NCI-H1436 treated with DMSO at 0.1 percent for 48 hours (cell line): ENCODE data around the gene PACSIN2.
"Not testable (repeated sequence)": the region's sequence is repeated elsewhere in the genome, so short reads cannot be mapped to it uniquely, and the experiment has no call there.

ENCODE experiments used
- DNase-seq: peaks from one replicate; lab custom pipeline; 2025; lab: John Stamatoyannopoulos, UW

The PACSIN2 gene

GRCh38 chr22:42945736-42946135, 69.2 kb downstream of the PACSIN2 start:
- DNase-seq: no peak

DNA sequence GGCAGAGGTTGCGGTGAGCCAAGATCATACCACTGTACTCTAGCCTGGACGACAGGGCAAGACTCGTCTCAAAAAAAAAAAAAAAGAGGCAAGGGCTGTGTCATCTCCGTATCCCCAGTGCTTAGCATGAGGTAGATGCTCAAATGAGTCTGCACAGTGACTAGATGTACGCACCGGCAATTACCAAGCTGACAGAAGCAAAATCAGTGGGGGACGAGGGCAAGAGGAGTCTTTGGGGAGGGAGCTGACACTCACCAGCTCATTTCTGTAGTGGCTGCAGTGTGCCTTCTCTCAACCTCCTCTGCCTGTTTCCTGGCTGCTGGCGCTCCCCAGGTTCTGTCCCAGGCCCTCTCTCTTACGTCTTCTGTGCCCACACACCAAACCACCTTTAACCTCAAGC, 69.9 kb downstream of the PACSIN2 start:
- DNase-seq: no peak

DNA sequence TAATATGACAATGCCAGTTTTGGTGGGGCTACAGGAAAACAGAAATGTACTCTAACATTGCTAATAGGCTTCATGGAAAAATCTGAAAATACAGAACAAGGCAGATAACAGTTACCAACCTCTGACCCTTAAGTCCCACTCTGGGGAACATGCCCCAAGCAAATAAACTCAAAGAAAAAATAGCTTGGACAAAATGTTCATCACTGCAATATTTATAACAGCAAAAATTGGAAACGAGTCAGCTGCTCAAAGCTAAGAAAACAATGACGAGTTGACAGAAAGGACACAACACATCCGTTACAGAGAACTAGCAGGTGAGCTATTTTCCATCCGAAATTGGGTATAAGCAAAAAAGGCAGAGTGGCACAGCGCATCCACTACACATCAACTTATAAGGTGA, 70.5 kb downstream of the PACSIN2 start:
- DNase-seq: no peak

- DNase-seq: no peak
These were observed 71.0 kb downstream of the PACSIN2 start for GRCh38 chr22:42943981-42944380.

DNA sequence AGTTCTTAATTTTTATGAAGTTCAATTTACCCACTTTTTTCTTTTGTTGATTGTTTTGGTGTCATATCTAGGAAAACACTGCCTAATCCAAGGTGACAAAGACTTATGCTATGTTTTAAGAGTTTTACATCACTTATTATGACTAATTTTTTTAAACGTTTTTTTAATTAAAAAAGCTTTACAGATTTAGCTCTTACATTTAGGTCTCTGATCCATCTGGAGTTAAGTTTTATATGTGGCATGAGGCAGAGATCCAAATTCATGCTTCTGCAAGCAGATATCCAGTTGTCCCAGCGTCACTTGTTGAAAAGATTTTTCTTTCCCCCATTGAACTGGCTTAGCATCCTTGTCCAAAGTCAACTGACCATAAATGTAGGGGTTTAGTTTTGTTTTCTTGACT, 72.6 kb downstream of the PACSIN2 start:
- no peak for DNase-seq

DNA sequence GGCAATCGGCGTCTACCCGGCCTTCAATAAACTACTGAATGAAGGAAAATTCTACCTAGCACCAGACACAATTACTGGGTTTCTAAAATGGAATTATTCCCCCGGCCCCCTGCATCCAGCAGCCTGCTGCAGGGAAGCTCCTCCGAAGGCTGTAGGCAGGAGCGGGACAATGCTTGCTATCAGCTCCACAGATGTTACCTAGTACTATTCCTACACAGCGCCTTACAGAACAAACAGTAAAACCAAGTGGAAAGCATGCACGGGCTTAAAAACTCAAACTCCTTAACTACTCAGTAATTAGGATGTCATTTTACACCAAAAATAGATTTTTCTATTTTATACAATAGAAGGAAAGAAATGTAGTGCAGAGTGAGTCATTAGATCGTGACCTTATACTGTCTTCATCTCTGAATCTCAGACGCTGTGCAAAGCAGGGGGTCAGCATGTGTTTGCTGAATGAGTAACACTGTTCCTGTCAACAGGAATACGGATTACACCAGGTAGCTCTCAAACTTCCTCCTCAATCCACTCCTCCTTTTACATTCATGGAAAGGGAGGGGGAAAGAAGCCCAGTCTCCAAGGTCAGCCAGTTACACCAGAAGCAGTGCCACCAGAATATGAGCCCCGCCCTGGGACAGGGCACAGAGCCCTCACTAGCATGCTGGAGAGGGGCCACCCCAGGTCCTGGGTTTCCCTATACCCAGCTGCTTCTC, 74.9 kb downstream of the PACSIN2 start:
- DNase-seq: no peak

GRCh38 chr22:42939451-42939881, 75.5 kb downstream of the PACSIN2 start:
- no peak for DNase-seq

DNA sequence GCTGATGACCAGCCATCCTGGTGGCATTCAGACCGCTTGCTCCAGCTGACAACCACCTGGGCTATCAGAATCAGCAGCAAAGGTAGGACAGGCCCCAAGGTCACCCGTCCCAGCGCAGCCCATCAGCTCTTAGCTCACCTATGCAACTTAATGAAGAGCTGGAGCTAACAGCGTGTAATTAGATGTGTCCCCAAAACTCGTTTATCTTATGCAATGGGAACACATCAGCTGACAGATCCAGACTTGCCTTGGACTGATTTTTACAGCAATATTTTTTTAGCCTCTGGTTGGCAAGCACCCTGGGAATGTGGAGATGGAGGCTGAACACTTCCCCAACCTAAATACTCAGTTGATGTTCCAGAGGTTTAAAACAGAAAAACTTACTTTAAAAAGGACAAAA, 76.0 kb downstream of the PACSIN2 start:
- DNase-seq: no peak

- no peak for DNase-seq
These were observed 76.5 kb downstream of the PACSIN2 start for GRCh38 chr22:42938449-42938848.

GRCh38 chr22:42937164-42937843, 77.6 kb downstream of the PACSIN2 start:
- no peak for DNase-seq

- not testable (repeated sequence) for DNase-seq
These were observed 78.3 kb downstream of the PACSIN2 start for GRCh38 chr22:42936680-42937079.

DNA sequence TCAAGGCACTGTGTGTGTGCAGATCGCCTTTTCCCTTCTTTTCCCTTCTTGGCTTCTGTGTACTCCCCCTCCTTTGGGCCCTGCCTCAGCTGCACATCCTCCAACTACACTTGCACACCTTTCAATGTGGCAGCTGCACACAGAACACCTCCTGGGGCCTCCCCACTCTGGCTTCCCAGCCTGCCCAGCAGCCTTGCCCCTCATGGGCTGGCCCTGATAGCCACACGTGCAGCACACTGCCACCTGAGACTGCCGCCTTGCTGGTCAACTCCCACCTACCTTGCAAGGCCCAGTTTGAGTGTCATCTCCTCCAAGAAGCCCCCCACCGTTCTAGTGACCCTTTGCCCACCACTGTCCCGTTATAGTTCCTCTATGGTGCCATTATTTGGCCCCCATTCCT, 80.6 kb downstream of the PACSIN2 start:
- no peak for DNase-seq

DNA sequence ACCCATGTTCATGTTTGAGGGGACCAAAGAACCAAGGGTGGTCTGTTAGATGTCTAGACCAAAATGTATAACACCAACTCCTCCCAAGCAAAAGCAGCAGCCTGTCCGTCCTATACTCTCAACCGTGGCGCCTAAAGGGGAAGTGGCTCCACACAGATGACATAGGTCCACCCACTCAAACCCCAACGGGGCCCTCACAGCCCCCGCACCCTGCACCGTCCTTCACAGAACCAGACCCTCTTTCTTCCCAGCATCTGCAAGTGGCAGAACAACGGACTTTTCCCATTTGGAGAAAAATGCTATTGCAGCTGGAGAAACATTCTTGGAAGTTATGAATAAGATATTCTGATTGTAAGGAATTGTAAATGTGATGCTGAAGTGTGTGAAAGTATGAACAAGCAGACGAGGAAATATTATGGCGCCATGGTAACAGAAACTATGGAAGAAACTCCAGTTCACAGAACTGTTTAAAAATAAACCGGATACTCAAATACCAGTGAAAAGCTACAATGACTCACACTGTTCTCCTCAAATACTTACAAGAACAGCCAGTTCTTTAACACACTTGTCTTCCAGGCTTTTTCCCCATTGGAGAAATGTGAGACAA, 81.4 kb downstream of the PACSIN2 start:
- no peak for DNase-seq

GRCh38 chr22:42932857-42933484, 82.0 kb downstream of the PACSIN2 start:
- no peak for DNase-seq

DNA sequence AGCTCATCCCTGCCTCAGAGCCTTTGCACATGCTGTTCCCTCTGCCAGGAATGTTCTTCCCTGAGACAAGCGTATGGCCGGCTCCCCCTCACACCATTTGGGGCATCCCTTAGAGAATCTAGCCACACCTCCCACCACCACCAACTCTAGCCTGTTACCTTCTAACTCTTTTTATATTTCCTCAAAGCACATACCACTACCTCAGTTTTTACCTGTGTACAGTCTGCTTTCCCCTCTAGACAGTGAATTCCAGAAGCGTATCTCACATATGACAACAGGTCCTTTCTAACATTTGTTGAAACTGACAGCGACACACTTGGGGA, 82.8 kb downstream of the PACSIN2 start:
- DNase-seq: no peak

DNA sequence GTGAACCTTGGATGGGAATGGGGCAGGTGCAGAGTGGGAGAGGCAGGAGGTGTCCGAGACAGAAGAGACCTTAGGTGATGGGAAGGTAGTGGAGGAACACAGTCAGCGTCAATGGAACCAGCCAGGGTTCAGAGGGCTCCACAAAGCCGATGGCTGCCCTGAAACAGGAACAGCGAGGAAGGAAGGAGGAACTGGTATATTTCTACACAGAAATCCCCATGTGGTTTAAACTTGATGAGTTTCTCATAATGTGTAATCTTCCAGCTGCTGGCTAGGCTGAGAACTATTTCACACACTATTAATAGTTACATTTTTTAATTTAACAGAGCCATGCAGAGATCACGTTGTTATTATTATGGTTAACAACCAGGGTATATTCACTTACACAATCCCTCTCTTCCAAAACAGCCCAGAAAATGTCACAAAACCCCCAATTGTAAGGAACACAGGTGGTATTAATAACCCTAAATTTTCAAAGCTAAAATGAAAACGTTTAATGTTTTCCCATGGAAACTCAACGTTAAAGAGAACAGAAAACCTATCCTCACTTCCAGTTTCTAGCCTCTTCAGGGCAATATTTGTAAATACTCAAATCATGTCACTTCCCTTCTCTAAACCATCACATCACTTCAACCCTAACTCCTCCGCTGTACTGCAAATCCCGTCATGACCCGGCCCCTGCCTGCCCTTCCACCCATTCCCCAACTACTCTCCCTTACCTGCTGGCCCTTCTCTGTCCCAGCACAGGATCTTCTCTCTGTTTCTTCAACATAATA, 83.3 kb downstream of the PACSIN2 start:
- DNase-seq: no peak

DNA sequence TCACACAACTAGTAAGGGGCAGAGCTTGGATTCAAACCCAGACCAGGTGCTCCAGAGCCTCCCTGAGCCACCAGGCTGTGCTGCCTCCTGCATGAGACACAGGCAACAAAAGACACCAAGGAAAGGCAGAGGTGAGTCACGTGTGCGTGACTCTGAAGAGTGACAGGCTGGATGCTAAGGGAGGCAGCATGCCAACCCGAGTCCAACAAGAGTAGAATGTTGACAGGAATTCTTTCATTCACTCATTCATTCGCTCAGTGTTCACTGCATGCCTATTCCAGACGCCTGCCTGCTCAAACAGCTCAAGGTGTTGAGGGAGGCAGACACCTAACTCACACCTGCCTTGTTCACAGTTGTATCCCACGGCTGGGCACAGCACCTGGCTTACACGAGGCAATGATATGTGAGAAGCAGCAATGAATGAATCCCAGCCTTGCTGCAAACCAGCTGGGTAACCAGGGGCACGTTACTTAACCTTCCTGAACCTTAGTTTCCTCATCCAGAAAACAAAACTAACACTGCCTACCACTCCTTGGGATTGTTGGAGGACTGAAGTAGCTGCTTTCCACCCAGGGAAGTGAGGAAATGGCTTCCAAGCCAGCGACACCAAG, 84.0 kb downstream of the PACSIN2 start:
- DNase-seq: no peak

- DNase-seq: no peak
These were observed 85.2 kb downstream of the PACSIN2 start for GRCh38 chr22:42929838-42930155.

GRCh38 chr22:42928969-42929837, 85.7 kb downstream of the PACSIN2 start:
- no peak for DNase-seq

DNA sequence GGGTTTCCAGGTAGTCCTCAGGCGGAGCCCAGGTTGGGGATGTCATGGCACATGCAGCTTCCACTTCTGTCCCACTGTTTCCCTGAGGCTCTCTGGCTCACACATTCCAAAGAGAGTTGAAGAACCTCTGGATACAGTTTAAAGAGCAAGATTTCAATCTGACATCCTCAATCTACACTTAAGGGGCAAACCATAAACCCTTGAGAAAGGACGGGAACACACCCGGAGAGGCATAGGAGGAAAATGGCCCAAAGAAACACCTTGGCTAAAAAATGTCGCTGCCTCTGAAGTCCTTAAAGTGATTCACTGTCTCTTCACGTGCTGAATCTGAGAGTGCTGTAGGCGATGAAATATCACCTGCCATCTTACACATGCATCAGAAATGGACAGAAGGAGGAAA, 87.0 kb downstream of the PACSIN2 start:
- no peak for DNase-seq

- no peak for DNase-seq
These were observed 88.2 kb downstream of the PACSIN2 start for GRCh38 chr22:42926768-42927167.
